Thyroid gland (tissue), 4 donors: ENCODE data around the gene SLC44A4.

Experiments used
- CTCF ChIP-seq, 6 experiments: fragments of 200-600 bp in 3 of 6; fragments of 450-650 bp in 3 of 6; sonication (generic) in 3 of 6; IDR thresholded peaks; one replicate each; pipeline ENCODE4 v1.5.1; 2016 to 2019; ENCODE audit warnings: antibody characterized with exemption in 6 of 6, mild to moderate bottlenecking in 2 of 6, inconsistent platforms in 1 of 6, moderate library complexity in 1 of 6
- POLR2A ChIP-seq, 2 donors: fragments of 450-650 bp; IDR thresholded peaks; one replicate each; pipeline ENCODE4 v1.6.1; 2017; ENCODE audit warnings: antibody characterized with exemption in 2 of 2, mild to moderate bottlenecking in 2 of 2, moderate library complexity in 1 of 2

- TF ChIP-seq POLR2A (IDR thresholded peaks at IDR 0.05) = no peak
- TF ChIP-seq CTCF (IDR thresholded peaks at IDR 0.05) = no peak
Measured at GRCh38 chr6:31813465-31813849, 65.3 kb downstream of the SLC44A4 start.
